Karpas-422 (cell line): Measurements from ENCODE around the gene REC114. TPM values are rescaled to one million over a fixed set of nuclear protein-coding genes. Genes with fewer than 3 reads are reported as not detected.

Source experiments
- DNase-seq: peaks from one replicate; pipeline ENCODE4 v3.0.0-alpha.2; 2015
- H2AFZ ChIP-seq: fragments of 200-600 bp; sonication (generic); 2 replicates; pipeline ENCODE4 v1.6.1; 2014; ENCODE audit warnings: antibody characterized with exemption, low read length, mixed read lengths
- H3K27ac ChIP-seq: fragments of 200-600 bp; sonication (generic); 2 replicates; pipeline ENCODE4 v1.5.1; 2014; ENCODE audit warnings: mild to moderate bottlenecking, low read length, moderate library complexity
- H3K27me3 ChIP-seq: fragments of 200-600 bp; sonication (generic); 2 replicates; pipeline ENCODE4 v1.6.1; 2014; ENCODE audit warnings: low read length, mixed read lengths
- H3K36me3 ChIP-seq: fragments of 200-600 bp; sonication (generic); 2 replicates; pipeline ENCODE4 v1.6.1; 2014; ENCODE audit warnings: low read length, mixed read lengths; ENCODE audit not compliant: insufficient read depth
- H3K4me1 ChIP-seq: fragments of 200-600 bp; sonication (generic); 2 replicates; pipeline ENCODE4 v1.6.1; 2014; ENCODE audit warnings: mild to moderate bottlenecking, low read length, mixed read lengths
- H3K4me2 ChIP-seq: fragments of 200-600 bp; sonication (generic); 2 replicates; pipeline ENCODE4 v1.6.1; 2014; ENCODE audit warnings: low read length, low read depth, mild to moderate bottlenecking; ENCODE audit not compliant: poor library complexity, severe bottlenecking
- H3K4me3 ChIP-seq: fragments of 200-600 bp; sonication (generic); 2 replicates; pipeline ENCODE4 v1.5.1; 2014; ENCODE audit warnings: mild to moderate bottlenecking, antibody characterized with exemption, low read length, mixed read lengths
- H3K79me2 ChIP-seq: fragments of 200-600 bp; sonication (generic); 2 replicates; pipeline ENCODE4 v1.6.1; 2014; ENCODE audit warnings: mild to moderate bottlenecking, low read length, mixed read lengths
- H3K9ac ChIP-seq: fragments of 200-600 bp; sonication (generic); 2 replicates; pipeline ENCODE4 v1.6.0; 2014; ENCODE audit warnings: low read length
- H3K9me2 ChIP-seq: fragments of 200-600 bp; sonication (generic), shearing (Covaris generic); replicated peaks from 2 replicates; pipeline ENCODE4 v1.6.0; 2014; ENCODE audit warnings: mild to moderate bottlenecking, low read length, moderate library complexity; ENCODE audit not compliant: insufficient read depth
- H3K9me3 ChIP-seq: fragments of 300-700, 200-600 bp; sonication (generic); 2 replicates; pipeline ENCODE4 v1.6.1; 2014; ENCODE audit warnings: low read length, mixed read lengths
- H4K20me1 ChIP-seq: fragments of 200-600 bp; sonication (generic); 2 replicates; pipeline ENCODE4 v1.6.1; 2014; ENCODE audit warnings: mild to moderate bottlenecking, antibody characterized with exemption, low read length, low read depth; ENCODE audit not compliant: insufficient read depth
- total RNA-seq: library from RNA; depleted of rRNA; stranded (reverse); fragments of >200 nt; shearing (Covaris generic); gene quantifications from 2 replicates; pipeline ENCODE4 v1.2.3, GENCODE V29; 2014; ENCODE audit warnings: low replicate concordance

The REC114 gene
- total RNA-seq, 1 experiment from 2014 or later, result not detected

- Histone ChIP-seq H3K4me3 (no peak overlapping the region), H3K27me3 (no peaks in the 10 kb centered on the region), H3K79me2 (peaks cover 100% of the 10 kb centered on the region), H4K20me1 (peaks cover 22% of the 10 kb centered on the region), H3K9me2 (no peaks in the 10 kb centered on the region), H3K4me1 (peaks cover 47% of the 10 kb centered on the region), H3K4me2 (no peak overlapping the region), H3K27ac (no peak overlapping the region), H2AFZ (no peak overlapping the region), H3K9ac (no peak overlapping the region), H3K36me3 (no peaks in the 10 kb centered on the region), H3K9me3 (no peaks in the 10 kb centered on the region)
- DNase-seq, result no peak
These were observed 157.7 kb downstream of the REC114 start for GRCh38 chr15:73600413-73601335.

GRCh38 chr15:73601451-73602445 lies 158.8 kb downstream of the REC114 start:
- Histone ChIP-seq H3K36me3 (no peaks in the 10 kb centered on the region), H3K4me1 (peaks cover 37% of the 10 kb centered on the region), H3K4me2 (no peak overlapping the region), H3K4me3 (no peak overlapping the region), H3K9me3 (no peaks in the 10 kb centered on the region), H3K27me3 (no peaks in the 10 kb centered on the region), H3K9me2 (no peaks in the 10 kb centered on the region), H2AFZ (no peak overlapping the region), H3K27ac (no peak overlapping the region), H3K79me2 (peaks cover 100% of the 10 kb centered on the region), H3K9ac (no peak overlapping the region), H4K20me1 (peaks cover 20% of the 10 kb centered on the region)
- no peak for DNase-seq

- peaks cover 35% of the 10 kb centered on the region for H3K4me1 ChIP-seq
- H4K20me1 ChIP-seq, result peaks cover 15% of the 10 kb centered on the region
- no peak overlapping the region for H2AFZ ChIP-seq
- H3K4me3 ChIP-seq, result no peak overlapping the region
- H3K27me3 ChIP-seq, result no peaks in the 10 kb centered on the region
- H3K4me2 ChIP-seq, result no peak overlapping the region
- DNase-seq, result no peak
- no peak overlapping the region for H3K9ac ChIP-seq
- no peaks in the 10 kb centered on the region for H3K9me2 ChIP-seq
- peaks cover 100% of the 10 kb centered on the region for H3K79me2 ChIP-seq
- no peak overlapping the region for H3K27ac ChIP-seq
- no peaks in the 10 kb centered on the region for H3K9me3 ChIP-seq
- H3K36me3 ChIP-seq, result no peaks in the 10 kb centered on the region
These were observed 159.5 kb downstream of the REC114 start for GRCh38 chr15:73602446-73602843.

GRCh38 chr15:73602992-73603391 lies 160.0 kb downstream of the REC114 start:
- Histone ChIP-seq H3K9me3 (no peaks in the 10 kb centered on the region), H3K9me2 (no peaks in the 10 kb centered on the region), H3K36me3 (no peaks in the 10 kb centered on the region), H3K27ac (no peak overlapping the region), H3K4me3 (no peak overlapping the region), H3K9ac (no peak overlapping the region), H3K27me3 (no peaks in the 10 kb centered on the region), H4K20me1 (peaks cover 10% of the 10 kb centered on the region), H3K4me2 (no peak overlapping the region), H3K4me1 (peaks cover 30% of the 10 kb centered on the region), H3K79me2 (peaks cover 100% of the 10 kb centered on the region), H2AFZ (no peak overlapping the region)
- DNase-seq, result no peak

- Histone ChIP-seq H3K4me1 (peaks cover 21% of the 10 kb centered on the region), H3K9me3 (no peaks in the 10 kb centered on the region), H3K27me3 (no peaks in the 10 kb centered on the region), H4K20me1 (peaks cover 10% of the 10 kb centered on the region), H3K9me2 (no peaks in the 10 kb centered on the region), H3K4me3 (no peak overlapping the region), H3K27ac (no peak overlapping the region), H2AFZ (no peak overlapping the region), H3K36me3 (no peaks in the 10 kb centered on the region), H3K79me2 (peaks cover 100% of the 10 kb centered on the region), H3K9ac (no peak overlapping the region), H3K4me2 (no peak overlapping the region)
- DNase-seq, result no peak
These were observed 161.5 kb downstream of the REC114 start for GRCh38 chr15:73604477-73604876.

- DNase-seq, result no peak
- Histone ChIP-seq H3K9me3 (no peaks in the 10 kb centered on the region), H3K27me3 (no peaks in the 10 kb centered on the region), H3K9ac (no peak overlapping the region), H3K4me1 (peaks cover 21% of the 10 kb centered on the region), H2AFZ (no peak overlapping the region), H4K20me1 (peaks cover 8% of the 10 kb centered on the region), H3K27ac (no peak overlapping the region), H3K79me2 (peaks cover 100% of the 10 kb centered on the region), H3K4me2 (no peak overlapping the region), H3K4me3 (no peak overlapping the region), H3K36me3 (no peaks in the 10 kb centered on the region), H3K9me2 (no peaks in the 10 kb centered on the region)
These were observed 162.9 kb downstream of the REC114 start for GRCh38 chr15:73605759-73606436.

GRCh38 chr15:73607405-73607804 lies 164.4 kb downstream of the REC114 start:
- no peaks in the 10 kb centered on the region for H3K36me3 ChIP-seq
- DNase-seq, result no peak

More at GRCh38 chr15:73607405-73607804, 164.4 kb downstream of the REC114 start:
- H3K4me2 ChIP-seq, result no peak overlapping the region
- no peak overlapping the region for H3K9ac ChIP-seq
- no peaks in the 10 kb centered on the region for H3K27me3 ChIP-seq
- no peaks in the 10 kb centered on the region for H3K9me3 ChIP-seq
- no peak overlapping the region for H3K27ac ChIP-seq
- no peak overlapping the region for H3K4me3 ChIP-seq
- no peak overlapping the region for H2AFZ ChIP-seq
- H4K20me1 ChIP-seq, result peaks cover 12% of the 10 kb centered on the region
- H3K9me2 ChIP-seq, result no peaks in the 10 kb centered on the region
- H3K79me2 ChIP-seq, result peaks cover 100% of the 10 kb centered on the region
- peaks cover 16% of the 10 kb centered on the region for H3K4me1 ChIP-seq
